Raji (cell line): Measurements from ENCODE around the gene CACNA1C.

ENCODE experiments used
- POLR2A ChIP-seq: IDR thresholded peaks from 2 replicates; pipeline ENCODE4 v1.6.1; 2011; ENCODE audit warnings: low read depth, low read length, control low read depth; ENCODE audit not compliant: insufficient read depth

Gene CACNA1C

DNA sequence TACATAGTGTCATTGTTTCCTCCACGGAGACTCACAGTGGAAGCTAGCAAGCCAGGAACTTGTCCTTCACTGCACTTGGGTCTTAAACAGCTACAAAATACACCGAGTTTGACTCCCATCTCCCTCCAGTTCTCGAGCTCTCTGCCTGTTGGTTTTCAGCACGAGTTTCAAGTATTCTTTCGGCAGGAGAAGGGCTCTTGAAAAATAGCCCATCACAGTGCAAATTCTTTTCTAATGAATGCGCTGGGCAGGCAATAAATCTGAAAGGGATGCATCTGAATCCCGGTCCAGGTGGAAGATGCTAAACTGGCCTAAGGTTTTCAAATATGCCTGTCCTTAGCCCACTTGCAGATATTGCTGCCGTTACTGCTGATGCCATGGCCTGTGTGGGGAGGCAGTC, 173.9 kb downstream of the CACNA1C start:
- TF ChIP-seq POLR2A = no peak

DNA sequence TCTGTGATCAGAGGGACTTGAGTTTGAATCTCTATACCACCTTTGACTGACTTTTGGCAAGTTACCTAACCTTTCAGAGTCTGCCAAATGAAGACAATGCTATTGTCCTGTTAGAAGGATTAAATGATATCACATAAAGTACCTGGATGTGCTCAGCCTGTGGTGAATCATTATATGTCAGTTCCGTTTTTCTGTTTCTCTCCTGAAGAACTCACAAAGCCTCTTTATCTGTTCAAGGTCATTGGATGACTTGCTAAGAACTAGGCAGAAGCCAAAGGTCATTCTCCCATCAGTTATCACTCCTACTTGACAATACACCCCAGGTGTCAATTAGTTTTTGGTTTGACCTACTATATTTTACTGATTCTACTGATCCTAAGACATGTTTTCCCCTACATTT, 174.6 kb downstream of the CACNA1C start:
- no peak for TF ChIP-seq POLR2A

DNA sequence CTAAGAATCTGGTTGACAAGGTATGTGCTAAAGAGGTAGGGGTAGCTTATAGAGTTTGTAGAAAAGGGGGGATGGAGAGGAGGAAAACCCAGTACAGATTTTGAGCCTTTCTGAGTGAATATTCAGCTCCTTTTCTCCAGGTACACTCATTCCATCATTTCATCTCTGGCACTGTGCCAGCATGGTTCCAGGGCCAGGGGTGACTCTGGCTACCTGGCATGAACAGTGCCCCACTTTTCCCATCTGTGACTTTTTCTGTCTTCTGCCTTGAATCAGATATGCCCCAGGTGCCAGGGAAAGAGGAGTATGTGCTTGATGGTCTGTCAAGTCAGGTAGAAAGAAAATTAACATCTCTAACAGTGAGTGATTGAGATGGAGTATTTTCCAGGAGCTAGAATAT, 175.7 kb downstream of the CACNA1C start:
- TF ChIP-seq POLR2A = no peak

DNA sequence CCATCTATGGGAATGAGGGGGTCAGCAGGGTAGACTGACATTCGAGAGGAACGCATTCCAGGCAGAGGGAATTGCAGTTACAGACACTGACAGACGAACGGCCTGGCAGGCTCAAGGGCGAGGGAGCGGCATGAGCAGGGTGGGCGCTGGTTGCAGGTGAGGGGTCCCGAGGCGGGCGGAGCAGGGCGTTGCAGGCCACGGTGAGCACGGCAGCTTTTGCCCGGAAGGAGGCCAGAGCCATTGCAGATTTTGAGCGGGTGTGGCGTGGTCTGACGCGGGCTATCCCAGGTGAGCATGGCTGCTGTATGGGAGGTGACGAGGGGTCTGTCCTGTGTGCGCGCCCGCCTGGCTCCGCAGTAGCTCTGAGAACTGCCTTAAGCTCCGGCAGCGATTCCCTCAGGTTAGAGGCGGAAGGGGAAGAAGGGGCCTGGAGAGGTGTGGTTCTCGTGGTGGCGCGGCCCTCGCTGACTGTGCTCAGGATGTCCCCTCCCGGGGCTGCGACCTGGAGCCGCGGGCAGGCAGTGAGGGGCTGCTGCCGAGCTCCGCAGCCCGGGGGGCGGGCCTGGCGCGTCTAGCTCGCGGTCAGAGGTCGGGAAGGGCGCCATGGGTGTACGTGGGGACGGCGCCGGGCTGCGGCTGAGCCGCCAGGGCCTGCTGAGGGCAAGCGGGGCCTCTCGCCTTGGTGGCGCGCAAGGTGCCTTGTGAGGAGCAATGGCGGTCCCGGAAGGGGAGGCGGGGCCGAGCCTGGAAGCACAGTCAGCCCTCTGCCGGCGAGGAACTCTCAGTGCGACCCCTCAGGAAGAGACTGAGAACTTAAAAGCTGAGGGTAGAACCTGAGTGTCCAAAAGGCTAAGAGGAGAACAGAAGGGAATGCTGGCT, 177.1 kb downstream of the CACNA1C start:
- TF ChIP-seq POLR2A = no peak

DNA sequence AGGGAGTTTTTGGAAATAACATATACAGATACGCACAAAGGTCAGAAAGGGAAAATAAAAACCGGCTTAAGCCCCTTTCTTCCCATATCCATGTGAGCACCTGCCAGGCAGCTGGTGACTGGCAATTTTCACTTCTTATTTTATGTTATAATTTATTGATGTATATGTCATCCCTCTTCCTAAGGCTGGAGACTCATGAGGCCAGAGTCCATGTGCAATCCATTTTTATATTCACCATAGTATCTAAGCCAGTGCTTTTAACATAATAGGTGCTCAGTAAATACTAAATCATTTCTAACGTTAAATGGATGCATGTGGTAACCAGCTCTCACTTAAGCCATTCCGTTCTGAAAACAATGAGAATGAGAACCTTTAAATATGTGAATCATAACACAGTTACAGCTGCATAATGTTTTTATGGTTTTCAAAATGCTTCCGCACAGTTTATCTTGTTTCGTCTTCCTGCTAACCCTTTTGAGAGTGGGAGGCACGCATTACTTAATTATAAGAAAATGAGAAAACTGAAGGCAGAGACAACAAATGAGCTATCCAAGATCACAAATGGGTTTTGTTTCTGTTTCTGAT, 178.3 kb downstream of the CACNA1C start:
- TF ChIP-seq POLR2A = no peak

DNA sequence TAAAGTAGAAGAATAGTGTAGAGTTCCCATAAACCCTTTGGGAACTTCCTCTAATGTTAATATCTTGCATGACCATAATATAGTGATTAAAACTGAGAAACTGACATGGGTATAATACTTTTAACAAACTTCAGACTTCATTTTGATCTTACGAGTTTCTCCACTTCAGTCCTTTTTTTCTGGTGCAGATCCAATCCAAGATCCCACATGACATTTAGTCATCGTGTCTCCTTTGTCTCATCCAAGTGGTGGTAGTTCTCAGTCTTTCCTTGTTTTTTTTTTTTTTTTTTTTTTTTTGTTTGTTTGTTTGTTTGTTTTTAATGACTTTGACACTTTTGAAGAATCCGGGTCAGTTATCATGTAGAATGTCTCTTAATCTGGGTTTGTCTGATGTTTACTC, 179.2 kb downstream of the CACNA1C start:
- TF ChIP-seq POLR2A = no peak

DNA sequence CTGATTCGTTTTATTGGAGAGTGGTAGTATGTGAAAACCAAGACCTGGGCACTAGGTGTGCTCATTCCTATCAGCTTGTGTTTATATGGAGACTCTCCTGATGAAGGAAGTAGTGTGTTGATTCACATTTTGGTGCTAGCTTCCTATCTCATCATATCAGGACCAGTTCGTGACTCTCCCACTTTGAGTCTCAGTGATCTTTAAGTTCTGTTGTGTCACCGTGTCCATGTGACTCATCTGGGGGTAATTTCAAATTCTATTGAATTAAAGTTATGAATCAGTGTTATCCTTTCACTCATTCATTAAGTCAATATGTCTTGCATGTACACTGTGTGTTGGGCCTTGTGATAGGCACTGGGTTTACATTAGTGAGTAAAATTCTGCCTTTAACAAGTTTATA, 180.2 kb downstream of the CACNA1C start:
- no peak for TF ChIP-seq POLR2A

DNA sequence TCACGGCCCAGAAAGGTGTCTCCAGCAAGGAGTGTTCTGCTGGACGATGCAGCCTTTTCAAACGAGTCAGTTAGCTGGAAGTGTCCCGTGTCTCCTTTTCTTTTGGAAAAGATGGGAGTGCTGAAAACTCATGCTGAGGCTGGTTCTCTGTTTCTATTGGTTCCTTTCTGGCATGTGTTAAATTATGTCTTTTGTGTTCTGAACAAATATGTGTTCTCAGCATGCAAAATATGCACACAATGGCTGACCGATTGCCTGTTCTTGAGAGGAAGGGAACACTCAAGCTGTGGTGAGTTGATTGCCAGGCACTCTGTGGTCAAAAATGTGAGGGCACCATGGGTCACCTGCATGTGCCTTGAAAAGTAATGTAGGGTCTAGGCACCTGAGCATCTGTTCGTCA, 181.3 kb downstream of the CACNA1C start:
- no peak for TF ChIP-seq POLR2A

DNA sequence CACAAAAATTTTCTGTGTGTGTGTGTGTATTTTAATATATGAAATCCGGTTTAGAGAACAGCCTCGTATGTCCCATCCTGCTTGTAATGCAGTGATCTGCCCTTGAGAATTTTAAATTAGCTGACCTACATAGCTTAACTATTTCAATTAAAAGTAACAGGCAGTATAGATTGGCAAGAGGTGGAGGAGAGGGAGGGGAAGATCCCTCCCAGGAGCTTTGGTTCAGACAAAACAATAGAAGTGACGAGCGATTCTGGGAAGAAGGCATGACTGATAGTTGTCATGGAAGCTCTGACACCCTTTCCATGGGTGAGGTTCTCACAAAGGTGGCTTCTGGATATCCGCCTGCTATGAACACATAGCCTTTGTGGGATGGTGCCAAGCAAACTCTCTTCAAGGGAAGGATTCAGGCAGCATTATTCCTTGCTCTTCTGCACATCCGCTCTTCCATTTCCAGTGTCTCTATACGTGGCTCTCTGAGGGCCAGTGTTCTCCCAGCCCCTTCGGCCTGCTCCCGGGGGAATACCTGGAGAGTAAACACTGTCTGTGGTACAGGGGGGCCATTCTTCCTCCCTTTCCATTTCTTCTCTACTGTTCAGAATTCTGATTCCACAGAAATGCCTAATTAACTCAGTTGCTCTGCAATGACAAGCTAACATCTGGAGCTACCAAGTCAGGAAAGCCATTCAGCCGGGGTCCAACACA, 182.0 kb downstream of the CACNA1C start:
- no peak for TF ChIP-seq POLR2A

DNA sequence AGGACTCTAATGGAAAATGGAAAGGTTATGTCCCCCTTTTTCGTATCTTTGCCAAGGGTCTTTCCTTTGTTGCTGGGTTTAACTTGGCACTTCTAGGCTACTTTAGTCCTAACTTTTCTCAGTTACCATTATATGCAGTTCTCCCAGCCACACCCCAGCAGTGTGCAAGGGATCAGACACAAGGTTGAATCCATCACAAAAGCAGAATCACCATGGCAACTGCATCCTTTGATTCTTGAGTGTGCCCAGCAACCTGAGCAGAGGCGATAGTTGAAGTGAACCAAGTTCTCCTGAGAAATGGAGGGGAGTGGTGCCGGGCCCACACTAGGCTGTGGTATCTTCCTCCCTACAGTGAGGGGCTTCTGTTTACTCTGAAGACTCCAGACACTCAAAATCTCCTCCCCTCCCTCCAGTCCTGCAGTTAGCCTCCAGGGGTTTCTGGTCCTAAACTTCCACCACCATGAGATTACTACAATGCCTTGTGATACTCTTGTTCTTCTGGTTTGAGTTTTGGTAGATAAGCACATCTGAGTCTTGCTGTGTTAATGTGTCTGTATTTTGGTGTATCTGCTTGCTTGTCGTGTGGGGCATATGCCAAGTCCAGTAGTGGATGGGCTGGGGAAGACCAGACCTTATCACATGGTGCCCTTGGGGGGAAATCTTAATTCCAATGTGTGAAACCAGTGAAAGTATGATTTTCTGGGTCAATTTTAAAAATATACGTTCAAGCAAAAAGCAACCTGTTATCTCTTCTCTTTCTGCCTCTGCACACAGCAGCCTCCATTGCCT, 183.9 kb downstream of the CACNA1C start:
- no peak for TF ChIP-seq POLR2A

DNA sequence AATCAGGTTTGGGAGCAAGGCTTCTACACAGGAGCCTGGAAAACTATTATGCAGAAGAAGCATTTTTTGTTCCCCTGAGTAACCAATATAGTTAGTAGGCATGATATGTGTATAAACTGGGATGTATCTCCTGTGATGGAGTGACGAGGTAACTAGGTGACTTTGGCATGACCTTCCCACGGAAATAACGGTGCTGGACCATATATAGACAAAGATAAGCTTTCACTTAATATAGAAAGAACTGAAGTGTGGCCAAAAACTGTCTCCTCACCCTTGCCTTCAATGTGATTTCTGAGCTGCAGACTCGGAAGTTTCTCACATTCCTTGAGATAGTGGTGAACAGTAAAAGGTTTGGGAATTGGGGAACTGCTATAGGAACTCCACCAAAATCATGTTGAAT, 185.3 kb downstream of the CACNA1C start:
- TF ChIP-seq POLR2A = no peak

DNA sequence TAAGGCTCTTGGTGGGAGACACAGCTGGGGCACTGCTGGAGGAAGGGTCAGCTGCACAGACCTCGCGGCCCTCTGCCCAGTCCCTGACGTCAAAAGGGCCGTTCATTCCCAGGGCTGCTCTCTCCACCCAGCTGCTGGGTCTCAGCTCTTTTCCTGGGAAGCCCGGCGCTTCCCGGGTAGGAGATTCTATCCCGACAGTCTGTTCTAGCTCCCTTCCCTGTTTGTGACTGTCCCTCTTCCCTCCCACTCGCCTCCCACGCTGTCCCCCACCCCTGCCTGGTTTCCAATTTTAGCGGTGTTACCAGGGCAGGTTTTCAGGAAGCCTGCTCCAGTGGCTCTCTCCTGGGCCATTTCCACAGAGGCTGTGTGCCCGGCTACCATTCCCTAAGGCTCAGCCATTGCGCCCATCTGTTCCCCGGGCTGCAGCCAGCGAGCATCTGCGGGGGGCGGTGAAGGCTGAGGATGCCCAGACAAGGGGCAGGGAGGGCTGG, 186.6 kb downstream of the CACNA1C start:
- no peak for TF ChIP-seq POLR2A

DNA sequence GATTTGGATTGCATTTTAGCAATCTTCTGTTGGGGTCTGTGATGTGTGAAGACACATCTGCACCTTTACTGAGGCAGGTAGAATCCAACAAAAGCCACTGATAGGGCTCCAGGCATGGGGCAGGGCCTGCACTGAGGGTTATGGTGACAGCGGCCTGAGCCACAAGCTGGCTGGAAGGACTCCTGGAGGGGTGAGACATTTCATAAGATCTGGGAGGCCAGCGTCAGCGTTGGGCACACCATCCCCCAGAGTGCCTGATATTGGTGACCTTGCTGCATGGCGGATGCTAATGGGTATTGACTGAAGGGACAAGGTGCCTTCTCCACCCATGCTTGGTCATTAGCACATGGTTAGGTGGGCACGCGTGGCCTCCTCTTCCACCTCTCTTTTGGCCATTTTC, 187.6 kb downstream of the CACNA1C start:
- no peak for TF ChIP-seq POLR2A

DNA sequence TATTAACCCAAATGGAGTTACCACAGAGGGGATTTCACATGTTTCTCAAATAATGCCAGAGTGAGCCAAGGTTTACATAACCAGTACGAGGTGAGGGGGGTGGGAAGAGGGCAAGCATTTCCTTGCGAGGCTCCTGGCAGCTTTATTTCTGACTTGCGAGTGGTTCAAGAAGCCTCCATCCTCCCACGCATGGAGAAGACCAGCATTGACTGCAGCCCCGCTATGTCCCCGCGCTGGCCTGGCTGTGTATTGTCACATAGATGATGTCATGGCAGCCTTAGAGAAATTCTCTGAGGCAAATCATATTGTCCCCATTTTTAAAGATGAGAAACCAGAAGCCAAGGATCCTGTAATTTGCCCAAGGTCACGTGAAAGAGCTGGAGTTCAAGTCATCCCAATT, 188.2 kb downstream of the CACNA1C start:
- no peak for TF ChIP-seq POLR2A

DNA sequence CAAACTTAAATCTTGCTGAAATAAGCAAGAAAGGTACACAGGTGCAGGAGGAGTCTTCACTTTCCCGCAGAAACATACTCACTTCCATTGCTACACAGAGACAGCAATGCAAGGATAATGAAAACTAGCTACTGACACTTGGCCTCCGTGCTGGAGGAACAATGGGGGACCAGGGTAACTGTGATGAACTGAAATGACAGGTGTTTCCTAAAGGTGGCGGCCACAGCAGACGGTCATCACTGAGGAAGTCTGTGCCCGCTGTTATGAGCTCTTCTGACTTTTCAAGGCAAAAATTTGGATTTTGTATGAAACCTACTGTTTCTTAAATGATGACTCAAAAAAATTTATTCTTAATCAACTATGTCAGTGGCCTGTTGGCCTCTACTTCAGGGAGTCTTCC, 189.4 kb downstream of the CACNA1C start:
- no peak for TF ChIP-seq POLR2A
